Esophagus muscularis mucosa (tissue), 4 donors: ENCODE results near the gene FMC1.
"Not testable (repeated sequence)": the region's sequence is repeated elsewhere in the genome, so short reads cannot be mapped to it uniquely, and the experiment has no call there.

Experiments
- CTCF ChIP-seq, 3 experiments: fragments of 200-600 bp in 2 of 3; fragments of 450-650 bp in 1 of 3; sonication (generic) in 2 of 3; IDR thresholded peaks; one replicate each; pipeline ENCODE4 v1.5.1; 2017 to 2019; ENCODE audit warnings: antibody characterized with exemption in 3 of 3, mild to moderate bottlenecking in 2 of 3, moderate library complexity in 1 of 3
- EP300 ChIP-seq: sonication (generic); formaldehyde crosslinking; IDR thresholded peaks from one replicate; pipeline ENCODE4 v1.6.1; 2017; ENCODE audit warnings: antibody characterized with exemption
- POLR2AphosphoS5 ChIP-seq, 2 donors: sonication (generic); formaldehyde crosslinking; IDR thresholded peaks; one replicate each; pipeline ENCODE4 v1.6.1; 2017; ENCODE audit warnings: antibody characterized with exemption in 2 of 2

GRCh38 chr7:139333443-139333842 lies 7.7 kb upstream of the FMC1 start:
- not testable (repeated sequence) for TF ChIP-seq POLR2AphosphoS5 (IDR thresholded peaks at IDR 0.05); CTCF (IDR thresholded peaks at IDR 0.05); EP300
